ENCODE data around the gene IGFBP6.

IGFBP6 gene

DNA sequence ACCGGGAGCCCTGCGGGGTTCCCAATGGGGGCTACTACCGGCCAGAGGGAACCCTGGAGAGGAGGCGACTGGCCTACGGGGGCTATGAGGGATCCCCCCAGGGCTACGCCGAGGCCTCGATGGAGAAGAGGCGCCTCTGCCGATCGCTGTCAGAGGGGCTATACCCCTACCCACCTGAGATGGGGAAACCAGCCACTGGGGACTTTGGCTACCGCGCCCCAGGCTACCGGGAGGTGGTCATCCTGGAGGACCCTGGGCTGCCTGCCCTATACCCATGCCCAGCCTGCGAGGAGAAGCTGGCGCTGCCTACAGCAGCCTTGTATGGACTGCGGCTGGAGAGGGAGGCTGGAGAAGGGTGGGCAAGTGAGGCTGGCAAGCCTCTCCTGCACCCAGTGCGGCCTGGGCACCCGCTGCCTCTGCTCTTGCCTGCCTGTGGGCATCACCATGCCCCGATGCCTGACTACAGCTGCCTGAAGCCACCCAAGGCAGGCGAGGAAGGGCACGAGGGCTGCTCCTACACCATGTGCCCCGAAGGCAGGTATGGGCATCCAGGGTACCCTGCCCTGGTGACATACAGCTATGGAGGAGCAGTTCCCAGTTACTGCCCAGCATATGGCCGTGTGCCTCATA is 37.9 kb upstream of the IGFBP6 start:
- DNase-seq (ENCODE audit: low read depth) = no peak

DNA sequence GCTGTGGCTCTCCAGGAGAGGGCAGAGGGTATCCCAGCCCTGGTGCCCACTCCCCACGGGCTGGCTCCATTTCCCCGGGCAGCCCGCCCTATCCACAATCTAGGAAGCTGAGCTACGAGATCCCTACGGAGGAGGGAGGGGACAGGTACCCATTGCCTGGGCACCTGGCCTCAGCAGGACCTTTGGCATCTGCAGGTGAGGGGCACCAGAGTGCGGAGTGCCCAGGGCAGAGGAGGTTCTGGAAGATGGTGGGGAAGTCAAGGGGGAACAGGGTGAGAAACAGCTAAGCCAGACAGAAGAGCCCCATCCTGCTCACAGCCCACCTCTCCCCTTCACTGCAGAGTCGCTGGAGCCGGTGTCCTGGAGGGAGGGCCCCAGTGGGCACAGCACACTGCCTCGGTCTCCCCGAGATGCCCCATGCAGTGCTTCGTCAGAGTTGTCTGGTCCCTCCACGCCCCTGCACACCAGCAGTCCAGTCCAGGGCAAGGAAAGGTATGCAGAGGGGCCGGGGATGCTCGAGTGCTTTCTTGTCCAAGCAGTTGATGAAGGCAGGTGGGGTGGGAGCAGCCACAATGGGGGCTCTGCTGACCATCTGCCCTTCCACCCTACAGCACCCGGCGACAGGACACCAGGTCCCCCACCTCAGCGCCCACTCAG is 37.3 kb upstream of the IGFBP6 start:
- no peak for DNase-seq (ENCODE audit: low read depth)

DNA sequence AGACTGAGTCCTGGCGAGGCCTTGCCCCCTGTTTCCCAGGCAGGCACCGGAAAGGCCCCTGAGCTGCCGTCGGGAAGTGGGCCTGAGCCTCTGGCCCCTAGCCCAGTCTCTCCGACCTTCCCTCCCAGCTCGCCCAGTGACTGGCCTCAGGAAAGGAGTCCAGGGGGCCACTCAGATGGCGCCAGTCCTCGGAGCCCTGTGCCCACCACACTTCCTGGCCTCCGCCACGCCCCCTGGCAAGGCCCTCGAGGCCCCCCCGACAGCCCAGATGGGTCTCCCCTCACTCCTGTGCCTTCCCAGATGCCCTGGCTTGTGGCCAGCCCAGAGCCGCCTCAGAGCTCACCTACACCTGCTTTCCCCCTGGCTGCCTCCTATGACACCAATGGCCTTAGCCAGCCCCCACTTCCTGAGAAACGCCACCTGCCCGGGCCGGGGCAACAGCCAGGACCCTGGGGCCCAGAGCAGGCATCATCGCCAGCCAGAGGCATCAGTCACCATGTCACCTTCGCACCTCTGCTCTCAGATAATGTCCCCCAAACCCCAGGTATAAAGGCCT is 36.7 kb upstream of the IGFBP6 start:
- DNase-seq (ENCODE audit: low read depth) = no peak

DNA sequence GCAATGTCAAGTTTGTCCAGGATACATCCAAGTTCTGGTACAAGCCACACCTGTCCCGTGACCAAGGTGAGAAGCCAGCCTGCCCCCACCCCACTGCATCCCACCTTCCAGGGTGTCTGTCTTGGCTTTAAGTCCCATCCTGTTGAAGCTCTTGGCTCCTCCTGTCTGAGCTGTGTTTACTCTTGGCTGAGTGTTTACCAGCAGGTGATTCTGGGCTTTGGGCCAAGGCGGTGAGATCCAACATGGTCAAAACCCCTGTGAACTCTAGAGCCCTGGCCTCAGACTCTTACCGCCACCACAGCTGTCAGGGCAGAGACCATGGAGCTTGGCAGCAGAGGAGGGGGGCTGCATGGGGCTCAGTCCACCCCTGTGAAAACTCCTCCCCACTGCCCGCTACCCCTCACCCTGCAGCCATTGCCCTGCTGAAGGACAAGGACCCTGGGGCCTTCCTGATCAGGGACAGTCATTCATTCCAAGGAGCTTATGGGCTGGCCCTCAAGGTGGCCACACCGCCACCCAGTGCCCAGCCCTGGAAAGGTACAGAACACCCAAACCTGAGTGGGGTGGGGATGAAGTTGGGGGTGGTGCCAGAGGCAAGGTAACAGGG is 36.0 kb upstream of the IGFBP6 start:
- DNase-seq (ENCODE audit: low read depth) = no peak

DNA sequence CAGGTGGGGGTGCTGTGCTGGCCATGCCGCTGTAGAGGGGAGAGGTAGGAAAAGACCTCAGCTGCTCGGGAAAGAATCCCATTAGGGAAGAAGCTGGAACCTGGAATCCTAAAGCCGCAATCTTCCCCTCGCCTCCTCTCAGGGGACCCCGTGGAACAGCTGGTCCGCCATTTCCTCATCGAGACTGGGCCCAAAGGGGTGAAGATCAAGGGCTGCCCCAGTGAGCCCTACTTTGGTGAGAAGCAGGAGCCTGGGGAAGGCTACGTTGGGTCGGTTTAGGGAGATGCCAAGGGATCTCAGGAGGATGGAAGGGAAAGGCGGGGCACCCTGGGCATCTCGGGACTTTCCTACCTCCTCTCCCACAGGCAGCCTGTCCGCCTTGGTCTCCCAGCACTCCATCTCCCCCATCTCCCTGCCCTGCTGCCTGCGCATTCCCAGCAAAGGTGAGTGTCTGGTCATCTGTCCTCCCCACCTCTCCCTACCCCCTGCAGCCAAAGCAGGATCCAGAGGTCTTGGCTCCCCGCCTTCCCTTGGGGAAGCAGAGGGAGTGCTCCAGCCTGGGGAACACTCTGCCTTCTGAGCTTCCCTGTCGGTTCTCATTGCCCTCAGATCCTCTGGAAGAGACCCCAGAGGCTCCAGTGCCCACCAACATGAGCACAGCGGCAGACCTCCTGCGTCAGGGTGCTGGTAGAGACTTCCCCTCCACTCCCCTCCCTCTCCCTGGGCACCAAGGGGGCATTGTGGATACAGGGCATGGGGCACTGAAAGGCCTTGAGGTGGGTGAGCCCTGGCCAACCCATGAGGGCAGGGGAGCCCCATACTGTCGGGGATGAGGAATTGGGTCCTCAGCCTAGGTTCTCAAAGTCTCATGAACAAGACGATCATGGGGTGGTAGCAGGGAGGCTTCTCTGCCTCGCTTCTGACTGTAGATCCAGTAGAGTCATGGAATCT is 35.2 kb upstream of the IGFBP6 start:
- no peak for DNase-seq (ENCODE audit: low read depth)

DNA sequence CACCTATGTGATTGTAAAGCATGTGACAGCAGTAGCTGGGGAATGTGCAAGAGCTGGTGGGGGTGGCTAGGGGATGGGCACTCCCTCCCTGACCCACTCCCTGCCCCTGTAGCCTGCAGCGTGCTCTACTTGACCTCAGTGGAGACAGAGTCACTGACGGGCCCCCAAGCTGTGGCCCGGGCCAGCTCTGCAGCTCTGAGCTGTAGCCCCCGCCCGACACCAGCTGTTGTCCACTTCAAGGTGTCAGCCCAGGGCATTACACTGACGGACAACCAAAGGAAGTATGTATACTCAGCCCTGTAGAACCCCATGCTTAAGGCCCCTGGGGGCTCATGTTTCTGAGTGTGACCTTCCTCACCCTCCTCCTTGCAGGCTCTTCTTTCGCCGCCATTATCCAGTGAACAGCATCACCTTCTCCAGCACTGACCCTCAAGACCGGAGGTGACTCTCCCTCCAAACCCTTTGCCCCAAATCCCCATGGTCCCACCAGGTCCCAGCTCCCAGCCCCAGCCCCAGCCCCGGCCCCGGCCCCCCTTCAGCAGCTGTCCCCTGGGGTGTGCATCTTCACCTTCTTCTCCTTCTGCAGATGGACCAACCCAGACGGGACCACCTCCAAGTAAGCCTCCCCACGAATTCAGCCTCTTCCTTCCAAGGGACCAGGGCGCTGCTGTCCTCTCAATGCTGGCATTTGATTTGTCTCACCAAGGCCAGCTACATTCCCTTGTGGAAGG is 34.3 kb upstream of the IGFBP6 start:
- DNase-seq (ENCODE audit: low read depth) = no peak

DNA sequence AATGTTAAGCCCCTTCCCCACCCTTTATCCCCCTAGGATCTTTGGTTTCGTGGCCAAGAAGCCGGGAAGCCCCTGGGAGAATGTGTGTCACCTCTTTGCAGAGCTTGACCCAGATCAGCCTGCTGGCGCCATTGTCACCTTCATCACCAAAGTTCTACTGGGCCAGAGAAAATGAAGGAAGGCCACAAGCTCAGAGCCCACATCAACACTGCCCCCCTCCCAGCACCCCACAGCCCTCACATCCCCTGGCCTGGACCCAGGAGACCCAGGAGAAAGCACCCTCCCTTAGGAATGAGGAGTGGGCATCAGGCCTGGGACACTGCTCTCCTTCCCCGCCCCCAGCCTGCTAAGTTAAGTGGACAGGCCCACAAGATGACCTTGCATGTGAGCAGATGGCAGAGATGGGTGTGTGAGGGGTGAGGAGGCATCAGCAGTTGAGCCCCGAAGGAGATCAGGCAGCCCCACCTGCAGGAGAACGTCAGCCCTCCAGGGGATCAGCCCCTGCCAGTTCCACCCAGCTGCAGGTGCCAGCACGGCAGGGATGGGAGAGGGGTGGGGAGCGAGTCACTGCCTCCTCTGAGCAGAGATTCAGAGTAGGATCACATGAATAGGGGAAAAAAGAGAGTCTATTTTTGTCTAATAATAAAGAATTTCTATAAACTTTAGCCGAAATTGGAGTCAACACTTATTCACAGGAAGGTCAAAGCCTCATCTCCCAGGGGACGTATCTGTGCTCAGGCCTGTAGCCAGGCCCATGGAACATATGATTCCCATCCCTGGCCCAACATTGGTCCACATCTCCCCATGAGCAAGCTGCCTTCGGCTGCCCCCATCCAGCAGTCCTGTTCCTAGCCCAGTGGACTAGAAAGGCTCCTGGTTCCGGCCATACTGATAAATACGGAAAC is 33.5 kb upstream of the IGFBP6 start:
- DNase-seq (ENCODE audit: low read depth) = peak; percentile 98

DNA sequence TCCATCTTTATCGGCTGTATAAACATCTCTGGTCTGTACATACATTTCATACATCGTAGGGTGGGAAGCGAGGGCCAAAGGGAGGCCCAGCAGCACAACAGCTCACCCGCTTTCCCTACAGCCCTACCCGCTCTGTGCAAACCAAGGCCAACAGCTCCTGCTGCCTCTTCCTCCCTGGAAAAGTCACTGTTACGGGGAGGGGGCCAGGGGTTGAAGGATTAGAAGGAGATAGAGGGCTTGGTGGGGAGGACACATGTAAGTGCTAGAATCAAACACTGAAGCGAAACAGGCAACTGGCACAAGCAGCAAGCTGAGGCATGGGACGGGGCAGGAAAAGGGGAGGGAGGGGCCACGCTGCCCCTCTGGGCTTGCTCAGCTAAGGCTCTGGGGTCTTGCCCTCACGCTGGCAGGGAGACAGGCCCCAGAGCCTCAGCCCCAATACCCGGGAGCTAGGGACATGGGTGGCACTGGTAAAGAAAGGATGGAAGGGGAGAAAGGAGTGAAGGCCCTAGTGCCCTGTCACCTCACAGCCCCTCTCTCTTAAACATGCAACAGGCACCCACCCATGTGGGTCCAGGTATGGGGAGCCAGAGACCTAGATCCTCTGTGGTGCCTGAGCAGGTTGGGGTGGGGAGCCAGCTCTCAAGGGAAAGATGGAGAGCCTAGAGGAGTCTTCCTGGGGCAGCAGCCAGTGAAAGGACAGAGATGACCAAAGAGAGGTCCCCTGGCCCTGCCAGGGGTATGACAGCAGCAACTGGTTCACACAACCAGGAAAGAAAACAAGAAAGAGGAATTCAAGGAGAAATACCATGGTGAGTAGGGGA is 32.6 kb upstream of the IGFBP6 start:
- DNase-seq (ENCODE audit: low read depth) = no peak

DNA sequence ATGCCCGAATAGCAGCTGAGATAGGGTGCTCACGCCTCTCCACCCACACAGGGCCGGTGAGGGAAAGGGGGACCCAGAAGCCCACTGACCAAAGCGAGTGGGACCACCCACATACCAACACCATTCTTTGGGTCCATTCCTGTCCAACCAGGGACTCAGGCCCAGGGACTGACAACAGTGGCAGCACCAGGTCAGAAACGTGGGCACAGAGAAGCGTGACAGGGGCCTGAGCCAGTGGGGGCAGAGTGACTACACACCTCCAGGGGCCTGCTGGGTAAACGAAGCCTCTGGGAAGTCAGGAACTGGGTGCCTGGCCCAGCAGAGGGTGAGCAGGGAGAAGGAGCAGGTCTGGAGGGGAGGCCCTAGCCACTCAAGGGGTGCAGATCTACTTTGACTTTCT is 32.0 kb upstream of the IGFBP6 start:
- DNase-seq (ENCODE audit: low read depth) = no peak

DNA sequence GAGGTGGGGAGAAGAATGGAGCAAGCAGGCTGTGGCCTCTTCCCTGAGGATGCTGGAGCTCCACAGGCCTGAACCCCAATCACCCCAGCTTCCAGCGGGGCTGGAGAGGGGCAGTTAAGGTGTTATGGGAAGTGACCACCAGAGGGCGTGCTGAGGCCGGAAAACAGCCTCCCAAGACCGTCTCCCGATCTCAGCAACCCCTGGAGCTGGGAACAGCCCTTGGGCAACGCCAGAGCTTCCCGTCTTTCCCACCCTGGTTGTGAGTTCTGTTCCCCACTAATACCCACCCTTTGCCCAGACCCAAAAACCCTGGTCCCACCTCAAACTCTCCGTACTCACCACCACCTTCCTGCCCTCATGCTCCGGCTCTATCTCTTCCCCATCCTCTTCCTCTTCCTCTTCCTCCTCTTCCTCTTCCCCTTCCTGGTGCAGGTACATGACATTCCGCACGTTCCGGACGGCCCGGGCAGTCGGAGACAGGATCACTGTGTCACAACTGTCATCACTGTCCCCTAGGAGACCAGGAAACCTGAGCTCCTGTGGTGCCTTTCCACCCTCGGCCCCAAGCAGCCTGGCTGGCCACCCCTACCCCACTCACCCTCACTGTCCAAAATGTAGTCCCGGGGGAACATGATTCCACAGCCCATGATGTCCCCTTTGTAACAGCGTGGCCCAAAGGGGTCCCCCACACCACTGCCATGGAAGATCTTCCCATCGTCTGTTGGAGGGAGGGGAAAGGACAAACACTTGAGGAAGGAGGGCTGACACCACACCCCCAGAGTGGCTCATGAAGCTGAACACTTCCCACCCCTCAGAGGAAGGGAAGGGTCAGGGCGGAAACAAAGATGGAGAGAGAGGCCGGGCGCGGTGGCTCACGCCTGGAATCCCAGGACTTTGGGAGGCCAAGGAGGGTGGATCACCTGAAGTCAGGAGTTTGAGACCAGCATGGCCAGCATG is 31.2 kb upstream of the IGFBP6 start:
- no peak for DNase-seq (ENCODE audit: low read depth)

DNA sequence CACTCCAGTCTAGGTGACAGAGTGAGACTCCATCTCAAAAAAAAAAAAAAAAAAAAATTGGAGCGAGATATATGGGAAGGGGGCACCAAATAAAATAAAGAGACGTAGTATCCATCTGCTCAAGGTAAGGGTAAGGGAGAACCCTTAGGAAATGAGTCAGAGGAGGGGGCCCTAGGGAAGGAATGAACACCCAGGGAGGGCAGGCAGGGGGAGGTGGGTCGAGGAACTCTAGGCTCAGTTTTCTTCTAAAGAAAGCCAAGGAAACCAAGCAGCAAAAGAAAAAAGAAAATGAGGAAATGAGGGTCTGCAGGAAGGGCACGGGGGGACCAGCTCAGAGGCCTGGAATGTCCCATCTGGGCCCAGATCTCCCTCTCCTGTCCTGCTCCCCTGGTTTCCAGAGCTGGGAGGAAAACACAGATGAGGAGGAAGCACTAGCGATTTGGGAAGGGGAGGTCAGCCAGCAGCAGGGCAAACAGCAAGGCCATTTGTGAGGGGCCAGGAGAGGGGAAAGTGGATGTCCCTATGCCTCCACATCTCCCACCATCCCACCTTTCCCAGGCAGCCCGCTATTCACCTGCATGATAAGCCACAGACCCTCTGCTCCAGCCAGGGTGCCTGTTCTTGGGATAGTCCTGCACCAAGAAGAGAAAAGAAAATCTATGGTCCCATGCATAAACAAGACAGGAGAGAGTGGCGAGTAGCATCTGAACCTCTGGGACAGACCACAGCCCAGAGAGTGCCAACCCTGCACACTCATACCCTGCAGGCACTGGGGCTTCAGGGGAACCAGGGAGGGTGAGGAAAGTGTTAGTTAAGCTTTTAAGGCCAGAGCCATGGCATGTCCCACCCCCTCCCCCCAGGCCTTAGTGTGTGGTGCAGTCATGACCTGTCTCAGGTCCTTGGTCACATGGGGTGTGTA is 30.1 kb upstream of the IGFBP6 start:
- DNase-seq (ENCODE audit: low read depth) = no peak

DNA sequence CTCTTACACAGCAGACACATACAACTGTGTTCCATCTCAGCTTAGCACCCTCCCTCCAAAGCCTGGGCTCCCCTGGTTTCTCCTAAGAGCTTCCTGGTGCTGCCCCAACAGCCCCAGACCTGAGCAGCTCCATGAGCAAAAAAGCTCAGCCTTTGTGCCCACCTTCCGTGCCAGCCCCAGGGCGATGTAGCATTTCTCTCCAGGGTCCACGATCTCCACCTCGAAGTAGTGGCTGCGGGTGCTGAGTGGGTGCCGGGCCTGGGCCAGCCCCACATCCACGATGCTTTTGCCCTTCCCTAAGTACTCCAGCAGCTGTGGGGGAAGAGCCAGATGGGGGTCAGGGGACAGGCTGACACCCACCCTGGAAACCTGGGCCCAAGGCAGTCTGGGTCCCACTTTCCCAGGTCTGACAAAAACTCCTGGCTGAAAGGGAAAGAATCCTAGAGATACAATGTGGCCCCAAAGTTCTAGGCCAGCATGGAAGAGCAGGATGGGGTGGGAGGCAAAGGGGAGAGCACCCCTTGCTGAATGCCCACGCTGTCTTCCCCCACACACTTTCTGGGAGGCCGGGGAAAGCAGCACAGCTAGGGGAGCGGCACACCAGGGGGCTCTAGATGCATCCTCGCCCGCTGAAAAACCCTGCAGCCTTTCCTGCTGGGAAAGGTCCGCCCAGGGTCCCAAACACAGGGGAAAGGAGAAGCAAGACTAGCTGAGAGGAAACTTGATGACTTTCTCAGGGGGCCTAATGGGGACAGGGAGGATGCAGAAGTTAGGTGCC is 29.3 kb upstream of the IGFBP6 start:
- no peak for DNase-seq (ENCODE audit: low read depth)

DNA sequence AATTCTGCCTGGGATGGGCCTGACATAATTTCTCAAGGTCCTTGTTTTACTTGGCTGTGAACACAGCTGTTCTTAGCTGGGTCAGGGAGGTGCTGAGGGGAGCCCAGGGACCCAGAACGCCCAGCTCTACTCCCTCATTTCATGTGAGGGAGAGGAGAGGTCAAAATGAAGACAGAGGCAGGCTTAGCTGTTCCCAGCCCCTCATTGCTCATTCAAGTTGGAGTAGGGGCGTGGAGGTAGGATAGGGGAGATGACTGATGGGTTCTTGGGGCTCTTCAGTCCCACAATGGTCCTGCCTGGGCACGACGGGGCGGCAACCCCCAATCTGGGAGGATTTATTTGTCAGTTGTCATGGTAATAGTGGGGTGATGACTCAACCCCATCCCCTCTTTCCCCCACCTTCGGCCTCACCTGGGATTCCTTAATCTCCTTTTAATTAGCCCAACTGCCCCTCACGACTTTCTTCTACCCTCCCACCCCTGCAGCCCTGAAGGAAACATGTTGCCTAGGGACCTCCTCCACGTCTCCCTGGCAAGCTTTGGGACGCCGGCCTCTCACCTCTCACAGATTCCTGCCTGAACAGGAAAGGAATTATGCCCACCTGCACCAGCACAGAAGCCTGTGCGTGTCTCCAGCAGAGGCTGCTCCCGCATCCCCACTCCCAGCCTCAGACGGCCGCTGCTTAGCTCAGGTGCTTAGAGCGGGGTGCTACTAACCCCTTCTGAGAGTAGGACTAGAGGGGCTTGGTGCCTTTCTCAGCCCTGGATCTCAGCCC is 28.5 kb upstream of the IGFBP6 start:
- DNase-seq (ENCODE audit: low read depth) = no peak

DNA sequence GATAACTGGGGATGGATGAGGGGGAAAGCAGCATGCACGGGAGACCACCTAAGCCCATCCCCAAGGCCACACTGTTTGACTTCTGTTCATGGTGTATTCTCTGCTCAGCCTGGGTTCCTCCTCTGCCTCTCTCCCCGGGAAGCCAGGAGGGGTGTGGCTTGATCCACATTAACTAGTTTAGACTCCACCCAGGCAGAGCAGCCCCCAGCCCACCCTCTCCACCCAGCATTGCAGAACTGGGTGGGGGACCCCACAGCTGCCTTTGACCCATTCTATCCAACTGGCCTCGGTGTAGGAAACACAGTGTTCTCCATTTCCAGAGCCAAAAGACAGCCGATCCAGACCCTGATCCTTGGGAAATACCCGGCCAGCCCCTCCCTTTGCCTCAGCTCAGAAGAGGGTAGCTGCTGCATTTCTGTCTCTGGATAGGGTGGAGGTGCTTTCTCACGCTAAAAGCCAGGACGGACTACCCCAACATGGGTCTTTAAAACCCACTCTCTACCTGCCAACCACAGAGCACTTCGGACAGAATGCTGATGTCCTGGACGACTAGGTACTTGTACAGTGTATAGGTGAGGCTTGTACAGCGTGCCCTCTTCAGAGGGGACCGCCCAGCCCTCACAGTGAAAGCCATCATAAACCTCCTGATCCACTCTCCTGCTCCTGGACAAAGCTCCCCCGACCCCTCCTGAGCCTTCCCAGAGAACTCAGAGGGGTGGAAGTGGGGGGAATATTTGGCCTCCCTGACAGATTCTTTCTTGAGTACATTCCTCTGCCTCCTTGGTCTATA is 27.7 kb upstream of the IGFBP6 start:
- no peak for DNase-seq (ENCODE audit: low read depth)
